ENCODE results near the gene THAP7. TPM values are rescaled to one million over a fixed set of nuclear protein-coding genes. Genes with fewer than 3 reads are reported as not detected.

The THAP7 gene
- polyA plus RNA-seq, 5 donors = 14.7 to 30.0 (median 19.2) TPM

GRCh38 chr22:20996031-20996410 is 5.9 kb downstream of the THAP7 start:
- DNase-seq = no peak

- DNase-seq = no peak
These were observed 6.4 kb downstream of the THAP7 start for GRCh38 chr22:20995329-20996030.

DNA sequence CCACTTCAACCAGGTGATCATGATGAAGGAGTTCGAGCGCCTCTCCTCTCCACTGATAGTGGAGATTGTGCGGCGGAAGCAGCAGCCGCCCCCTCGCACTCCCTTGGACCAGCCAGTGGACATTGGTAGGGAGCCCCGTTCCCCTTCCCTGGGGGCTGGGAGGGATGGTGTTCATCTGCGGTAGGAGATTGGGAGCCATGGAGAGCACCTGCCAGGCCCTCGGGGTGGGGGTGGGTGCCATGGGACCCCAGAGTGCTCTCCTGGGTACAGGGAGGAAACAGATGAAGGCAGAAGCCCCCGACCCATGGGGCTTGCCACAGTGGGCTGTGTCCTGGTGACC is 7.0 kb downstream of the THAP7 start:
- no peak for DNase-seq

- no peak for DNase-seq
These were observed 7.6 kb downstream of the THAP7 start for GRCh38 chr22:20994128-20994901.

DNA sequence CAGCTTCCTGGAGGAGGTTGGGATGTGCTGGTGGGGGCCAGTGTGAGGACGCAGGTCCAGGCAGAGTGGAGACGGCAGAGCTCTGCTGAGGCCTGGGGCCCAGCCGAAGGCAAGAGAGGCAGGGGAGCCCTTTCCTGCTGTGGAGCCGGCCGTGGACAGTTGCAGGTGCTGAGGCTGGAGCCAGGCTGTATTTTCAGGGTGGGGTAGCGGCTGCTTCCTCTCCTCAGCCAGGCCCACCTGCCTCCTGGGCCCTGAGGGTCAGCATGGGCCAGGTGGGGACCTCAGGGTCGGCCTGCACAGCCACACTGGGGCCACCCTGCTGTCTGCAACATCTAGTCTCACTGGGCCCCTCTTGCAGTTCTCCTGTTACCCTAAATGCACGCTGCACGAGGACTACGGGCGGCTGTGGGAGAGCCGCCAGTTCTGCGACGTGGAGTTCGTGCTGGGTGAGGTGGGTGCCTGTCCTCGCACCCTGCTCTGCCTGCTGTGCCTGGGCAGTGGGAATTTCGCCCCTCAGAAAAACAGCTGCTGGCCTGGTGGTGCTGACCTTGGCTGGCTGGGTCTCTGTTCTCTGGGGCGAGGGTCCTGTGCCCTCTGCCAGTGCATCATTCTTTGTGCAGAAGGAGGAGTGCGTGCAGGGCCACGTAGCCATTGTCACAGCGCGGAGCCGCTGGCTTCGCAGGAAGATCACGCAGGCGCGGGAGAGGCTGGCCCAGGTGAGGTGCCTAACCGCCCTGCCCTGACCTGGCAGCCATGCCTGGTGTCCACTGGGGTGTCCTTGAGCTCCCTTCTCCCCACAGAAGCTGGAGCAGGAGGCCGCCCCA is 8.4 kb downstream of the THAP7 start:
- no peak for DNase-seq

DNA sequence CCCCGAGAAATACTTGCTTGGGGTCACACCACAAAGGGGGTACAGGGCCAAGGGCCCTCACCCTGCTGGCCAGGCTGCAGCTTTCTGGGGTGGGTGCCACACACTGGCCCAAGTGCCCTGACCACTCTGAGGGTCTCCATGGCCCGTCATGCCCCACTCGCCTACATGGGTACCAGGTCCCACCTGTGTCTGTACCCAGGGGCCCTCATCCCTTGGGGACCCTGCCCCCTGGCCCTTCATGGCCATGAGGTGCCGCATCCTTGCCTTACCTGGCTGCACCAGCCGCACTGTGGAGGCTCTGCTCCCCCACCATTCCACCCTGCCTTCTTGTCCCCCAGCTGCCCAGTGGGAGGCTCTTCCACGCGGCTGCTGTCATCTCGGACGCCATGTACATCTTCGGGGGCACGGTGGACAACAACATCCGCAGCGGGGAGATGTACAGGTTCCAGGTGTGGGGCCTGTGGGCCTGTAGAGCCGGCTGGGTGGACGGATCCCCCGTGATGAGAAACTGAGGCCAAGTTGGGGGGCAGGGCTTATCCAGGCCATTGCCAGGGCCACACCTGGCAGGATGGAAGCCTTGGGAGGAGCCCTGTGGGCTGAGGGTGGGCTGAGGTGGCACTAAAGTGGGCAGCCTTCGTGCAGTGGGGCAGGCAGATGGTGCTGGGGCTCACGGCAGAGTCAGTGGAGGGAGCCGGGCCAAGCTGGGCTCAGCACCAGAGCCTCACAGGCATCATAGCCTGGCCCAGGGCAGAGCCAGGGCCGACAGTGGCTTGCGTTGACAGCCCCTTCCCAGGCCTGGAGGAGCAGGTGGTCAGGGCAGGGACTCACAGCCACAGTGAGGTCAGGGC is 9.2 kb downstream of the THAP7 start:
- DNase-seq = no peak

DNA sequence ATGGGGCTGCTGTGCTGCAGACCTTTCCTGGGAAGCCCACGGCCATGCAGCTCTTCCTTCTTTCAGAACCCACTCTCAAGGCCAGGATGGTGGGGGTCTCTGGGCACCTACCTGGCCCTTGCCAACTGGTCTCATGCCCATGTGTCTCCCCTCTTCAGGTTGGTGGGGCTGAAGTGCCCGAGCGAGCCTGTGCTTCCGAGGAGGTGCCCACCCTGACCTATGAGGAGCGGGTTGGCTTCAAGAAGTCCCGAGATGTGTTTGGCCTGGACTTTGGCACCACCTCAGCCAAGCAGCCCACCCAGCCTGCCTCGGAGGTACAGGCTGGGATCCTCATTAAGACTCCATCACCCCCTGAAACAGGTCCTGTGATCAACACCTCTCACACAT is 9.9 kb downstream of the THAP7 start:
- DNase-seq = no peak

GRCh38 chr22:20991252-20992055 is 10.5 kb downstream of the THAP7 start:
- DNase-seq = no peak

DNA sequence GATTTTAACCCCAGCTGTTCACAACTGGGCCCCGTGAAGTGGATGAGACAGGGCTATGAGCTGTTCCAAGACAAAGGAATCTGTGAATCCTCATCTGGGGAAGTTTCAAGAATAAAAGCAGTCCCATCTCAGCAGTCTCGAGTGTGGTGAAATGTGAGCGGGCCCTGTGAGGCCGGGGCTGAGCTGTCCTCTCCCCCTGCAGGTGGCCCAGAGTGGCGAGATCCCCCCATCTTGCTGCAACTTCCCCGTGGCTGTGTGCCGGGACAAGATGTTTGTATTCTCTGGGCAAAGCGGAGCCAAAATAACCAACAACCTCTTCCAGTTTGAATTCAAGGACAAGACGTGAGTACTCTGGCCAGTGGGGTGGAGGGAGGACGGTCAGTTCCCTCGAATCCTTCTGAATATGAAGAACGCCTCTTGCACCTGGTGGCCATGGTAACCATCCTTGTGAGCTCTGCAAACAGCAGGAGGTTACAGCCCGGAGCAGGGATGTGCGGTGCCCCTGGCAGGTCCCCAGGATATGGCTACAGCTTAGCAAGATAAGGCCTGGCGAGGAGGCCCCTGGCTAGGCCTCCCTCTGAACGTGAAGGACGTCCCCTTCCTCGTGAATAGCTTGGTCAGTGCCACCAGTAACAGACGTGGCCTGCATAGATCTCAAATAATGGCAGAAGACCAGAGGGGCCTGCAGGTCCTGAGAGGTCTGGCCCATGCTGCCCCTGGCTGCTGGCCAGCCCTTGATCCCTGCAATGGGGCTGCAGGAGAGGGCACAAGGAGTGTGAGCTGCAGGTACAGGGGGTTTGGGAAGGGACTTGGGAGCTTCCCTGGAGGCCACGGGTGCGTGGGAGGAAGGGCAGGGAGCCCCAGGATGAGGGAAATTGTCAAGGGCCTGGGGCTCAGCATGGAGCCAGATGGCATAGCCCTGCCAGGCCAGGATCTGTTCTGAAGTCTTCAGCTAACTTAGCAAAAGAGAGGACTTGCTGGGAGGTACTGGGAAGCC is 11.4 kb downstream of the THAP7 start:
- no peak for DNase-seq

DNA sequence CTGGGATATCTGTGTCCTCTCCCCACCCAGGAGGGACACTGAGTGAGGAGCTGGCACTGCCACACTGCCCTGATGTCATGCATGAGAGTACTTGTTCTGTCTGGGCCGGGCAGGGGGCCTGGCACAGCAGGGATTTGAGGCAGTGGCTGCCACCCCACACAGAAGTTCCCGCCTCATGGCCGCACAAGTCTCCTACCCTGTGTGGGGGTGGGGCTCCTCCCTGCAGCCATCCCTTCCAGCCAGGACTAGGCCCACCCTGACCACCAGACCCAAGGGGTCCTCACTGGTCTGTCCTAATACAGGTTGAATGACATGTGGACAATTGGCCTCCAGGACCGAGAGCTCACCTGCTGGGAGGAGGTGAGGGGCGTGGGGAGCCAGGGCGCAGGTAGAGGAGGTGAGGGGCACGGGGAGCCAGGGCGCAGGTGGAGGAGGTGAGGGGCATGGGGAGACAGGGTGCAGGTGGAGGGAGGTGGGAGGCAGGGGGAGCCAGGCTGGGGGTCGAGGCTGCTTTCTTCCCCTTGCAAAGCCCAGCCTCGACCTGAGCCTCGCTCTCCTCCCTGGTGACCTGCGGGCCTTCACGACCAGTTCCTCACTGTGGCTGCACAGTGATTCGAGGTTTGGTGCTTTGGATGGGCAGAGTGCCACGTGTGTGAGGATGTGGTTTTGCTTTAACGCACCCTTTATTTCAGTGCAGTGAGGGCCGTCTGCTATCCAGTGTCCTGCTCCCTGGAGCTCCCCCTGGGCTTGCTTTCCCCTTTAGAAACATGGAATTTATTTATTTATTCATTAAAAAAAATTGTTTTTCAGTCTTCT is 12.4 kb downstream of the THAP7 start:
- no peak for DNase-seq

- no peak for DNase-seq
These were observed 13.2 kb downstream of the THAP7 start for GRCh38 chr22:20988573-20989322.

DNA sequence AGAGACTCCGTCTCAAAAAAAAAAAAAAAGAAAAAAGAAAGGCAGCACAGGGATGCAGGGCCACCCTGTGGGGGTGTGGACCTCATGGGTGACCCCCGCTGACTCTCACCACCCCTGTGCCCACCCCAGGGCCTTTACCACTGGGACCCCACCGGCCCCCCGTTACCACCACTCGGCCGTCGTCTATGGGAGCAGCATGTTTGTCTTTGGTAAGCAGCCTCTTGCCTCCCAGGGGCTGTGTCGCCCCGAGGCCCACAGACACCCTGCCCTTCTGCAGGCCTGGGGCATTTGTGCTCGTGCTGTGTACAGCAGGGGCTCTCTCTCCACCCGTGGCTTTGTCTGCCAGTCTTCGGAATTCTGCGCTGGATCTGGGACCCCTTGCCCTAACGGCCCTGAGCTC is 14.5 kb downstream of the THAP7 start:
- DNase-seq = no peak

GRCh38 chr22:20986365-20986764 is 15.6 kb downstream of the THAP7 start:
- DNase-seq = no peak

- no peak for DNase-seq
These were observed 16.2 kb downstream of the THAP7 start for GRCh38 chr22:20985720-20986119.

DNA sequence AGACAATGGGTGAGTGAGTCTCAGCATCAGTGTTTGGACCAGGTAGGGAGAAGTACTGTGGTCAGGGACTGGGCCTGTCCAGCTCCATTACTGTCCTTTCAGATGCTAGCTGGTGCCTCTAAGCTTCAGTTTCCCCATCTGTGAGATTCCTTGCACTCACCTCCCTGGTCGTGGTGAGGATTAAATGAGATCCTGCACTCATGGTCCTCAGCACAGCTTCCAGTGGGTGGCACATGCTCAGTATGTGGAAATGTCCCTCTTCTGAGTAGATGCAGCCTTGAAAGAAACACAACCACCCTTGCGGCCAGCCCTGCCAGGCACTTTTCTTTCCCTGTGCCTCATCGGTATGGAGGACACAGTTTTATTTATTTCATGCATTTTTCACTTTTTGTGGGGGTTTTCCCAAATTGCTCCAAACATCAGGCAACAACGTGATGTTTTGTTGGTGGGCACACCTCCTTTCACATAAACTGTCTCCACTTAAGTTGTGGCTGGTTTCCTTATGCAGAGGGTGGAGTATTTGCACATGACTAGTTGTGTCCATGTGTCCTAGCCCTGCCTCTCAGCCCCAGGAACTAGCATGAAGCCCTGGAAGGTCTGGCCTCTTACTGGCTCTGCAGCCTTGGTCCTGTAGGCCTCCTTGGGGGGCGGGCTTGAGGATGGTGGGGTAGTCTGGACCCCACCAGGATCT is 18.7 kb downstream of the THAP7 start:
- no peak for DNase-seq

DNA sequence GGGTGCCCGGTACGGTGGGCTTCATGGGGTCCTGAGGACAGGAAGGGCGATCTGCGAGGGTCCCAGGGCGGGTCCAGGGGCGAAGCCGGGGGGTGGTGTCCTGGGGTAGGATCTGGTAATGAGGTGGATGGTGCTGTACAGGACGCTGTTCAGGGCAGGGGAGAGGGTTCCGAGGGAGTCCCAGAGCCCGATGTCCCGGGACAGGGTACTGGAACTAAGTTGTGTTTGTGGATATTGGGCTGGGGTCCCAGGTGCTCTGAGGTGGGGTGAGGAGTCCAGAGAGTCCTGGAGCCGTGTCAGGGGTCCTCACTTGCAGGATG is 19.4 kb downstream of the THAP7 start:
- no peak for DNase-seq

DNA sequence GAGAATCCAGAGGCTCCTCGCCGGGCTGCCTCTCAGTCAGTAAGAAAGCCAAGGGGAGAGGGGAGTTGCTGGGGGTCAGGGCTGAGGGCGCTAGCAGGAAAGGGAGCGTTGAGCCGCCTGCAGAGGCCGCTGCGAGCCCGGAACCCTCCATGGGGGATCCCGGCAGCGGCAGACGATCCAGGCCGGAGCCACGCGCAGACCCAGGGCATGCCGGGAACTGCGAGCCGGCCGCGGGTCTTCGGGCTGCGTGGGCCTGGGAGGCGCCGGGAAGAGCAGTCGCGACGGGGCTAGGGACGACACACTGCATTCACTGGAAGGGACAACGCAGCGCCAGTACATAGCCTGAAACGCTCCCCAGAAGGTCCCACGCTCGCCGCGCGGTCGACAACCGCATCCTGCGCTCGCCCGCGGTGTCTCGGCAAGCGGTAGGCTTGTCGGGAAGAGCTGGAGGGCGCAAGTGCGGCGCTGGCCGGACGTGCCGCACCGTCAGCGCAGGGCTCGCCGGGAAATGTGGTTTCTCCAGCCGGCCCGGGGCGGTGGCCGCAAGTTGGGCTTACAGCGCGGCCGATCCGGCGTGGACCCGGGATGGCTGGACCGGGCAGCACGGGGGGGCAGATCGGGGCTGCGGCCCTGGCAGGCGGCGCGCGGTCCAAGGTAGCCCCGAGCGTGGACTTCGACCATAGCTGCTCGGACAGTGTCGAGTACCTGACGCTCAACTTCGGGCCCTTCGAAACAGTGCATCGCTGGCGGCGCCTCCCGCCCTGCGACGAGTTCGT is 19.9 kb downstream of the THAP7 start, which contains the start of gene LZTR1:
TSS of gene LZTR1 (plus strand) at position 511 of the 776 bp plus-strand sequence. CDS start at position 586, 75 bp downstream.
- peak; percentile 83 to 89 for DNase-seq

All from right lung (tissue), 5 donors.